Transverse colon (tissue), 4 donors: ENCODE measurements around the gene LRRC37B. TPM values are rescaled to one million over a fixed set of nuclear protein-coding genes. Genes with fewer than 3 reads are reported as not detected.
"Not testable (repeated sequence)": the region's sequence is repeated elsewhere in the genome, so short reads cannot be mapped to it uniquely, and the experiment has no call there.

ENCODE experiments used
- DNase-seq: peaks from one replicate; pipeline ENCODE4 v3.0.0-alpha.2; 2019
- H3K27ac ChIP-seq, 4 donors: fragments of 200-600 bp; sonication (generic); 2 replicates each; pipeline ENCODE4 v1.5.1; 2016 to 2018; ENCODE audit warnings: inconsistent platforms in 4 of 4
- H3K27me3 ChIP-seq: fragments of 200-600 bp; sonication (generic); 2 replicates; pipeline ENCODE4 v1.5.1; 2017; ENCODE audit warnings: inconsistent platforms
- H3K36me3 ChIP-seq, 4 donors: fragments of 200-600 bp; sonication (generic); 2 replicates each; pipeline ENCODE4 v1.5.1; 2017 to 2019; ENCODE audit warnings: inconsistent platforms in 4 of 4
- H3K4me1 ChIP-seq, 4 donors: fragments of 200-600 bp; sonication (generic); 2 replicates each; pipeline ENCODE4 v1.5.1; 2017 to 2020; ENCODE audit warnings: inconsistent platforms in 4 of 4
- H3K4me3 ChIP-seq, 4 donors: fragments of 200-600 bp; sonication (generic); 1 replicate in 1 of 4; 2 replicates in 3 of 4; pipeline versions ENCODE4 v1.5.1 to v1.6.1; 2017 to 2019; ENCODE audit warnings: inconsistent platforms in 4 of 4
- H3K9me3 ChIP-seq, 2 donors: fragments of 200-600 bp; sonication (generic); 2 replicates each; pipeline ENCODE4 v1.5.1; 2017 to 2019; ENCODE audit warnings: inconsistent platforms in 2 of 2
- CTCF ChIP-seq, 5 experiments: fragments of 200-600 bp in 3 of 5; fragments of 450-650 bp in 2 of 5; sonication (generic) in 3 of 5; IDR thresholded peaks; 1 replicate in 2 of 5; 2 replicates in 3 of 5; pipeline ENCODE4 v1.5.1; 2016 to 2017; ENCODE audit warnings: antibody characterized with exemption in 5 of 5, inconsistent platforms in 3 of 5, mild to moderate bottlenecking in 2 of 5, moderate library complexity in 1 of 5
- EP300 ChIP-seq: sonication (generic); formaldehyde crosslinking; IDR thresholded peaks from one replicate; pipeline ENCODE4 v1.6.1; 2017; ENCODE audit warnings: antibody characterized with exemption, low read depth
- POLR2A ChIP-seq: fragments of 450-650 bp; IDR thresholded peaks from one replicate; pipeline ENCODE4 v1.6.1; 2016; ENCODE audit warnings: antibody characterized with exemption, mild to moderate bottlenecking, moderate library complexity
- POLR2AphosphoS5 ChIP-seq, 3 donors: sonication (generic); formaldehyde crosslinking; IDR thresholded peaks; one replicate each; pipeline ENCODE4 v1.6.1; 2016; ENCODE audit warnings: antibody characterized with exemption in 3 of 3
- WGBS, 2 donors: methylation state at CpG; one replicate each; pipeline ENCODE4 v1.1.5; 2018; ENCODE audit warnings: low coverage in 1 of 2; 5-methylcytosine and 5-hydroxymethylcytosine counted together
- in situ Hi-C, 4 donors: fragments of 200-750 bp; cut with MboI; loops; one replicate each; pipeline versions ENCODE4 v1.15.0 to v1.15.1; 2017; ENCODE audit warnings: low sequenced_read_pairs in 3 of 4, low pct_ligation_motif_present in 1 of 4, low pct_unique_long_range_greater_than_20kb in 1 of 4
- intact Hi-C: fragments of 100-400 bp; cut with DNase I; formaldehyde crosslinking; loops from one replicate; pipeline ENCODE4 v1.15.1; 2023; ENCODE audit warnings: low total_unique reads
- total RNA-seq, 4 donors: library from RNA; depleted of rRNA; stranded (reverse); fragments of >200 nt; gene quantifications; one replicate each; pipeline ENCODE4 v1.1.0, GENCODE V29; 2016

LRRC37B gene
- total RNA-seq, 4 donors from 2014 or later: 21.0 to 34.0 (median 24.7) TPM

GRCh38 chr17:32021615-32021955 is 14.4 kb downstream of the LRRC37B start:
- in situ Hi-C loops (no loop called here), intact Hi-C loops (no loop called here)
- Histone ChIP-seq H3K4me3 (no peak overlapping the region), H3K4me1 (no peaks in the 10 kb centered on the region), H3K27ac (no peak overlapping the region), H3K27me3 (no peaks in the 10 kb centered on the region), H3K36me3 (peaks cover 0 to 12% (median 4%) of the 10 kb centered on the region in 4 donors), H3K9me3 (no peaks in the 10 kb centered on the region)
- WGBS, 2 donors: 95 to 100% methylated on average over 1 to 7 of the region's 7 CpGs
- no peak for TF ChIP-seq EP300
- TF ChIP-seq POLR2A: no peak
- no peak for TF ChIP-seq CTCF (IDR thresholded peaks at IDR 0.05)
- TF ChIP-seq POLR2AphosphoS5 (IDR thresholded peaks at IDR 0.05): no peak
- no peak for DNase-seq

- DNase-seq, H3K27me3 ChIP-seq, H3K4me3 ChIP-seq, H3K9me3 ChIP-seq, intact Hi-C loops, H3K4me1 ChIP-seq, in situ Hi-C loops, H3K27ac ChIP-seq: not testable (repeated sequence)
- WGBS, 2 donors: 81% methylated on average over 2 of the region's 5 CpGs; no CpG with 5 or more reads in 1 of the 2 donors
- H3K36me3 ChIP-seq: peaks cover 0 to 12% (median 4%) of the 10 kb centered on the region in 4 donors
Measured at GRCh38 chr17:32022554-32022953, 15.4 kb downstream of the LRRC37B start.

GRCh38 chr17:32027271-32027670 is 20.1 kb downstream of the LRRC37B start:
- H3K36me3 ChIP-seq, H3K9me3 ChIP-seq, H3K27me3 ChIP-seq, intact Hi-C loops, H3K4me1 ChIP-seq, H3K4me3 ChIP-seq, in situ Hi-C loops, H3K27ac ChIP-seq, DNase-seq: not testable (repeated sequence)
- WGBS, 2 donors: 94 to 100% methylated on average over 1 to 4 of the region's 4 CpGs

GRCh38 chr17:32033223-32033622 is 26.0 kb downstream of the LRRC37B start:
- DNase-seq: no peak
- Histone ChIP-seq H3K27me3 (no peaks in the 10 kb centered on the region), H3K4me3 (no peak overlapping the region), H3K36me3 (peaks cover 0 to 33% (median 13%) of the 10 kb centered on the region in 4 donors), H3K27ac (no peak overlapping the region), H3K4me1 (no peaks in the 10 kb centered on the region), H3K9me3 (no peaks in the 10 kb centered on the region)
- intact Hi-C loops: no loop called here
- in situ Hi-C loops: no loop called here
- WGBS, 2 donors: 98 to 100% methylated on average over 1 to 2 of the region's 2 CpGs
- TF ChIP-seq EP300 (no peak), POLR2AphosphoS5 (IDR thresholded peaks at IDR 0.05) (no peak), POLR2A (no peak), CTCF (IDR thresholded peaks at IDR 0.05) (no peak)

- DNase-seq, H3K4me3 ChIP-seq, in situ Hi-C loops, H3K27ac ChIP-seq, H3K4me1 ChIP-seq, H3K27me3 ChIP-seq, intact Hi-C loops, H3K9me3 ChIP-seq: not testable (repeated sequence)
- peaks cover 0 to 33% (median 13%) of the 10 kb centered on the region in 4 donors for H3K36me3 ChIP-seq
- WGBS, 2 donors: 71% methylated on average over 1 of the region's 1 CpG; no CpG with 5 or more reads in 1 of the 2 donors
Measured at GRCh38 chr17:32033812-32034211, 26.6 kb downstream of the LRRC37B start.

GRCh38 chr17:32040246-32040645 is 33.1 kb downstream of the LRRC37B start:
- in situ Hi-C loops, intact Hi-C loops: not testable (repeated sequence)
- 96 to 97% methylated on average over 13 to 17 of the region's 17 CpGs for WGBS, 2 donors

GRCh38 chr17:32041306-32041875 is 34.2 kb downstream of the LRRC37B start:
- in situ Hi-C loops, H3K27me3 ChIP-seq, H3K4me3 ChIP-seq, intact Hi-C loops, H3K9me3 ChIP-seq, H3K4me1 ChIP-seq, DNase-seq, H3K27ac ChIP-seq: not testable (repeated sequence)
- peaks cover 0 to 32% (median 8%) of the 10 kb centered on the region in 4 donors for H3K36me3 ChIP-seq
- 95% methylated on average over 18 of the region's 19 CpGs; no CpG with 5 or more reads in 1 of the 2 donors for WGBS, 2 donors

More at GRCh38 chr17:32040246-32040645, 33.1 kb downstream of the LRRC37B start:
- H3K27ac ChIP-seq, H3K4me3 ChIP-seq, DNase-seq, H3K4me1 ChIP-seq, H3K9me3 ChIP-seq, H3K27me3 ChIP-seq: not testable (repeated sequence)
- H3K36me3 ChIP-seq: peaks cover 0 to 44% (median 12%) of the 10 kb centered on the region in 4 donors

- H3K4me1 ChIP-seq, intact Hi-C loops, DNase-seq, H3K4me3 ChIP-seq, H3K9me3 ChIP-seq, in situ Hi-C loops, H3K27me3 ChIP-seq, H3K27ac ChIP-seq: not testable (repeated sequence)
- peaks cover 0 to 24% (median 4%) of the 10 kb centered on the region in 4 donors for H3K36me3 ChIP-seq
- WGBS, 2 donors: 95 to 100% methylated on average over 1 to 11 of the region's 11 CpGs
Measured at GRCh38 chr17:32042266-32042665, 35.1 kb downstream of the LRRC37B start.

GRCh38 chr17:32045611-32046010 is 38.4 kb downstream of the LRRC37B start:
- DNase-seq, H3K36me3 ChIP-seq, H3K4me3 ChIP-seq, H3K27me3 ChIP-seq, intact Hi-C loops, H3K27ac ChIP-seq, in situ Hi-C loops, H3K4me1 ChIP-seq, H3K9me3 ChIP-seq: not testable (repeated sequence)
- 85 to 93% methylated on average over 1 to 3 of the region's 3 CpGs for WGBS, 2 donors
